VCaP (cell line): Measurements from ENCODE around the gene CRIP1.

Source experiments
- H3K27ac ChIP-seq: fragments of 450-650 bp; 2 replicates; pipeline ENCODE4 v1.5.1; 2017
- TF ChIP-seq, protein P1 (sequence below): fragments of 450-650 bp; conservative IDR thresholded peaks from 2 replicates; pipeline ENCODE4 v1.5.1; 2017; ENCODE audit warnings: mild to moderate bottlenecking, moderate library complexity

CRIP1 gene

DNA sequence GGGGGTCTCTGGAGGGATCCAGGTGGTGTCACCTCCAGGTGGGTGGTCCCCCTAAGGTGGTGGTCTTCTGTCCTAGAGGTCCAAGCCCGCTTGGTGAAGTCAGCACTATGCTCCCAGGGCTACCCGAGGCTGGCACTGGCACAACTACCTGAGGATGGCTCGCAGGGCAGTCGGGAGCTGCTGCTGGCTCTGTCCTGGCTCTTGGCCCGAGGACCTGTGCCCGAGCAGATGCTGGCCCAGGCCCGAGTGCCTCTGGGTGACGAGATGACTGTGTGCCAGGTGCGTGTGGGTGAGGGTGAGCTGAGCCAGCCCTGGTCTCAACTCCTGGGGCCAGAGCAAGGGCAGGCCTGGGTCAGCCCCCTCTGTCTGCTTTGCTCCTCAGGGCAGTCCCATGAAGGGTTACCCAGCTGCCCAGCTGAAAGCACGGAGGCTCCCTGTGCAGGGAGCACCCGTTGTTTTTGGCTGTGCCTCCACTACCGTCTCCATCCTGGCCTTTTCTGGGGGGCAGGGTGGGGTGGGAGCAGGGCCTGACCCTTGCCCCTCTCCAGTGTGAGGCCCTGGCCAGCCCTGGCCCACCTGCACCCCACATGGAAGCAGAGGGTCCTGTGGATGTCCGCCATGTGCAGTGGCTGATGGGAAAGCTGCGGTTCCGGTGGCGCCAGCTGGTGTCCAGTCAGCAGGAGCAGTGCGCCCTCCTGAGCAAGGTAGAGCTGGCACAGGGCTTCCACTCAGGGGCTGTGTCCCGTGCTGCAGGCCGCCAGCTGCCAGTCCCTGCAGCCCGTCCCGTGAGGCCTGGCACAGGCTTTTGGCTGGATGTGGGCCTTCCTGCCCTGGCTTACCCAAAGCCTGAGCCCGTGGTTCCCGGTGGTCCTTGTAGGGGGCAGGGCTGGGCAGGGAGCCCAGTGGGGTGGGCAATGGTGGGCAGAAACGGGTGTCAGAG, 5.6 kb downstream of the CRIP1 start:
- peak overlapping the region; percentile 89 for H3K27ac ChIP-seq
- TF ChIP-seq, protein P1, sequence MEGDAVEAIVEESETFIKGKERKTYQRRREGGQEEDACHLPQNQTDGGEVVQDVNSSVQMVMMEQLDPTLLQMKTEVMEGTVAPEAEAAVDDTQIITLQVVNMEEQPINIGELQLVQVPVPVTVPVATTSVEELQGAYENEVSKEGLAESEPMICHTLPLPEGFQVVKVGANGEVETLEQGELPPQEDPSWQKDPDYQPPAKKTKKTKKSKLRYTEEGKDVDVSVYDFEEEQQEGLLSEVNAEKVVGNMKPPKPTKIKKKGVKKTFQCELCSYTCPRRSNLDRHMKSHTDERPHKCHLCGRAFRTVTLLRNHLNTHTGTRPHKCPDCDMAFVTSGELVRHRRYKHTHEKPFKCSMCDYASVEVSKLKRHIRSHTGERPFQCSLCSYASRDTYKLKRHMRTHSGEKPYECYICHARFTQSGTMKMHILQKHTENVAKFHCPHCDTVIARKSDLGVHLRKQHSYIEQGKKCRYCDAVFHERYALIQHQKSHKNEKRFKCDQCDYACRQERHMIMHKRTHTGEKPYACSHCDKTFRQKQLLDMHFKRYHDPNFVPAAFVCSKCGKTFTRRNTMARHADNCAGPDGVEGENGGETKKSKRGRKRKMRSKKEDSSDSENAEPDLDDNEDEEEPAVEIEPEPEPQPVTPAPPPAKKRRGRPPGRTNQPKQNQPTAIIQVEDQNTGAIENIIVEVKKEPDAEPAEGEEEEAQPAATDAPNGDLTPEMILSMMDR = no peak

DNA sequence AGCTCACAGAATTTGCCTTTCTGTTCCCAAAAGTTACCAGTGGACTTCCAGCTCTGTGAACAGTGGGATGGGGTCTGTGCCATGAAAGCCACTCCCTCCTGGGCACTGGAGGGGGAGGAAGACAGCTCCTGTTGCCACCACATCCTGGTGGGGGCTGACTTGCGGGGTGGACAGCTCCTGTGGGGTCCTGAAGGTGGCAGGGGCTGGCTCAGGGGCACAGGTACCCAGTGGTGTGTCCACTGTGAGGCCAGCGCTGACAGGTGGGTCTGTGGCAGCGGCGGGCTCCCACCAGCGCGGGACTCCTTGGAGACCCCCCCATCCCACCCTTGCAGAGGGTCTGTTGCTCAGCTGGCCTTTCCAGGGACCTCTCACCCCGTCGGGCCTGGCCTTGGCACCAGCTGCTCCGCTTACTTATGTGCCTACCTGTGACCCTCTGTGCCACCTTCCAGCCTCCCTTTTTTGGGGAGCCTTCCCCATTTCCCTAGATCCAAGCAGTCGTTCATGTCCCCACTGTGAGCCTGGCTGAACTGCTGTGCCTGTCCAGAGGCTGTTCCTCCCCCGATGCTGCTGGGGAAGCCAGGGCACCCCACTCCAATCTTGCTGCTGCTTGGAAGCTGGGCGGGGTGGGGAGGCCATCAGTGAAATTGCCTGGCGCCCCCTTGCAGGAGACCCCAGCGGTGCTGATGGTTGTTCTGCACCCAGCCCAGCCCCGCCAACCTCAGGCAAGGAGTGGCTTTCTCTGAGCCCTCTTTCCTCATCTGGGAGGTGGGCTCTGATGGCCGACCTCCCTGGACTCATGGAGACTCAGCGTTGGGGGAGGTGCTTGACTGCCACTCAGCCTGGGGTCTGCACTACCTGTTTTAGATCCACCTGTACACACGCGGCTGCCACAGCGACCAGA, 6.5 kb downstream of the CRIP1 start:
- TF ChIP-seq, protein P1 = no peak
- H3K27ac ChIP-seq = no peak overlapping the region

DNA sequence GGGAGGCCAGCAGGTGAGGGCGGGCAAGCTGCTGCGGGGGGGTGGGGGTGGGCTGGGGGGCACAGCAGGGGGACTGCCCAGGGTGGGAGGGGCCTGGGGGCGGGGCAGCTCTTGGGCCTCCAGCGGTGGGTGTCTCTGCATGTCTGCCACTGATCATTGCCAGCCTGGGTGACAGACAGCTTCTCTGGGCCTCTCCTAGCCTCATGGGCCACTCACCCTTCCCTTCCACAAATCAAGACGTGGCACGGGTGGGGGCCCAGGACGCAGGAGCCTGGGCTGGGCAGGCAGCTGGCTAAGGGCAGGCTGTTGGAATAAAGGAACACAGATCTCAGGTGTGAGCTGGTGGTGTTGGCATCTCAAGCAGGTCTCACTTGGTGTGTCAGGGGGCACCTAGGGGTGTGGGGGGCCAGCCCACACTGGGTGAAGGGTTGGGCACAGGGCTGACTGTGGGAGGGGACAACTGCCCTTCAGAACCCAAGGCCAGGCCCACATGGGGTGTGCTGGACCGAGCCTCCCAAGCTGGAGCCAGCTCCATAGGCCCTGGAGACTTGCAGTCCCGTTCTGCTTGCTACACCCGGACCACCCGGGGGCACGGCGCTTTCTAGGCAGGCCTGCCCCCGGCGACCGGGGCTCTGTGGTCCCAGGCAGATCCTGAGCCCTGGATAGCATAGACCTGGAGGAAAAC, 7.4 kb downstream of the CRIP1 start:
- TF ChIP-seq, protein P1 = no peak
- H3K27ac ChIP-seq = no peak overlapping the region

DNA sequence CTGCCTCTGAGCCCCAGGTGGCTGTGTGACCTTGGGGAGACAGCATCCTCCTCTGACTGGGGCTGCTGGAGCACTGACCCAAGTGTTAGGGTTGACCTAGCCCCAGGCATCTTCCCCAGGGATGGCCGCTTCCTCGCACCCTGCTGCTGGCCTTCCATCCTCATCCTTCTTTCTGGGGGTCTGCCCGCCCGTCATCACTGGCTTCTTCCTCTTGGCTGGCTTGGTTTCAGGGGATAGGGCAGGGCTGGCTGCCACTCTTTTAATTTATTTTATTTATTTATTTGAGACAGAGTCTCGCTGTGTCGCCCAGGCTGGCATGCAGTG, 7.9 kb downstream of the CRIP1 start:
- TF ChIP-seq, protein P1 = no peak
- no peak overlapping the region for H3K27ac ChIP-seq

DNA sequence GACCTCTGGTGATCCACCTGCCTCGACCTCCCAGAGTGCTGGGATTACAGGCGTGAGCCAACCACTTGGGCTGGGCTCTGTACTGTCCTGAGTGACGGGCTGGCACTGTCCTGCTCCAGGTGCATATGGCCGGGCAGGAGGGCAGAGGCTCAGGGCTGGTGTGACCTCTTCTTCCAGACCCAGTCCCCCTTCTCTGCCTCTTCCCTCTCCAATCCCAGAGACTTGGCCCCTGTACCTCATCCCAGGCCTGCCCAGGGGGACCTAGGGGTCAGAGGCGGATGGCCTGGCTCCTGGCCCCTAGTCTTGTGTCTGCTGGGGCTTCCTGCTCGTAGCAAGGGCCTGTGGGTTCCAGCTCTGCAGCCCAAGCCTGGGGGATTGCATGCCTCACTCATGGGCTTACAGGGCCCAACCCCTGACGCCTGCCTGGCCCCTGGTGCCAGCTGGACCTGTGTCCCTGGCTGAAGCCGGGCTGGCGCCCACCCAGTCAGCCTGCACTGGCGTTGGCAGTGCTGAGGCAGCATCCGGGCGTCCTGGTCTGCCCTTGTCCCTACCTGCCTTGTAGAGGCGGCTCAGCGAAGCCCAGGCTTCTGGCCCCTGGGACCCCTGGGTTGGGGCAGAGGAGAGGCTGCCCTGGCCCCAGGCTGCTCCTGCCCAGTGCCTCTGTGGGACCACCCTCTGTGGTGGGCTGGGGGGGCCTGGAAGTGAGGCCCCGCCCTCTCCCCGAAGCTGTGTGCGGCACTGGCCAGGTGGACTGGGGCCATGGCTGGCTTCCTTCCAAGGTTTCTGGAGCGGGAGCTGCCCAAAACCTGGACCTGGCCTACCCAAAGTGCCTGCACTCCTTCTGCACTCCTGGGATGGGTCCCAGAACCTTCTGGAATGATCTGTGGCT, 8.7 kb downstream of the CRIP1 start:
- no peak overlapping the region for H3K27ac ChIP-seq
- TF ChIP-seq, protein P1 = no peak

DNA sequence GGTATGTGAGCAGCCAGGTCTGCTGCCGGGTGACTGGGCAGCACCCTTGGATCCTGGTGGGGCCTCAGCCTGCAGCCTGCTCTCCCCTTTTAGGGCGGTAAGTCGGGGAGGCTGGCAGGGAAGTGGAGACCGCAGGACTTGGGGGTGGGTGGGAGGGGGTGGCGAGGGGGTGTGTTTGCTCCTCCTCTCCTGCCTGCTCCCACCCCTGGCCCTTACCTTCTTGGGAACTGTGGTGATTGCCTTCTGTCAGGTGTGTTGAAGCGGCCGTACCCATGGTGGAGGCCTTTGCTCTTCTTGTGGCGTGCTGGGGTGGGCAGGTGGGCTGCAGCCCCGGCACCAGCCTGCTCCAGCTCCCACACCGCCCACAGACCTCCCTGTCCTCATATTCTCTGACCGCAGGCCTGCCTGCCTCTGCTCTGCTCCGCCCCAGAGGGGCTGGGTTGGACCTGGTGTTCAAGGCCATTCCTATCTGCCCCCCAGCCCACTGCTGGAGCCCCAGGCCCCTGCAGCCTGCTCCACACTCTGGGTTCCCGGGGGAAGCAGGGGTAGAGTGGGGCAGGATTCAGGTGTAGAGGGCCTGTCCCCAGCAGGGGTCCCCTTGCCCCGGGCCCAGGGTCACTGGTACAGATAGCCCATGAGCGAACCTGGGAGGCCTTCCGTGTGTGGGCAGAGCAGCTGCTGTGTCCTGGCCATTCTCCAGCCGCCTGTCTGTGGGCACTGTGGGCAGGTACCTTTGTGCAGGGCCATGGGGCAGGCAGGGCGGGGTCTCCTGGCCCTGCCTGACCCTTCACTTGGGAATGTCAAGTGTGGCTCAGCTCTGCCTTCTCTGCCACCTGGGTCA, 9.5 kb downstream of the CRIP1 start:
- TF ChIP-seq, protein P1 = no peak
- H3K27ac ChIP-seq = no peak overlapping the region
